Nephron progenitor cell (in vitro differentiated cells): ENCODE measurements around the gene TIMP4.

Experiments
- DNase-seq: peaks from one replicate; pipeline ENCODE4 v3.0.0; 2021
- H3K27ac Mint-ChIP-seq: 2 replicates; pipeline ENCODE4 v1.8.0; 2021; ENCODE audit warnings: mild to moderate bottlenecking, moderate library complexity, mixed read lengths
- H3K27me3 Mint-ChIP-seq: 2 replicates; pipeline ENCODE4 v1.8.0; 2021; ENCODE audit warnings: mild to moderate bottlenecking, low read depth, mixed read lengths; ENCODE audit not compliant: poor library complexity
- H3K36me3 Mint-ChIP-seq: 2 replicates; pipeline ENCODE4 v1.8.0; 2021; ENCODE audit warnings: low read depth, mixed read lengths
- H3K4me1 Mint-ChIP-seq: 2 replicates; pipeline ENCODE4 v1.8.0; 2021; ENCODE audit warnings: mixed read lengths
- H3K4me3 Mint-ChIP-seq: 2 replicates; pipeline ENCODE4 v1.8.0; 2021; ENCODE audit warnings: mild to moderate bottlenecking, moderate library complexity, mixed read lengths
- H3K9me3 Mint-ChIP-seq: 2 replicates; pipeline ENCODE4 v1.8.0; 2021; ENCODE audit warnings: mild to moderate bottlenecking, moderate library complexity, mixed read lengths
- CTCF ChIP-seq: fragments of 200-600 bp; sonication (generic); IDR thresholded peaks from 2 replicates; pipeline ENCODE4 v1.5.0; 2021; ENCODE audit warnings: antibody characterized with exemption

The TIMP4 gene

GRCh38 chr3:12147049-12147780 is 11.5 kb downstream of the TIMP4 start:
- no peak for DNase-seq
- Mint-ChIP-seq H3K9me3 (no peaks in the 10 kb centered on the region), H3K4me1 (peaks cover 17% of the 10 kb centered on the region), H3K27me3 (peaks cover 6% of the 10 kb centered on the region), H3K27ac (no peak overlapping the region), H3K36me3 (no peaks in the 10 kb centered on the region), H3K4me3 (no peak overlapping the region)
- no peak for TF ChIP-seq CTCF

GRCh38 chr3:12143949-12144504 is 14.7 kb downstream of the TIMP4 start:
- H3K27me3 Mint-ChIP-seq: peaks cover 6% of the 10 kb centered on the region
- no peaks in the 10 kb centered on the region for H3K36me3 Mint-ChIP-seq
- no peak for TF ChIP-seq CTCF
- H3K27ac Mint-ChIP-seq: no peak overlapping the region
- H3K4me1 Mint-ChIP-seq: peaks cover 13% of the 10 kb centered on the region
- no peak for DNase-seq
- H3K9me3 Mint-ChIP-seq: no peaks in the 10 kb centered on the region
- H3K4me3 Mint-ChIP-seq: no peak overlapping the region

- Mint-ChIP-seq H3K27ac (no peak overlapping the region), H3K9me3 (no peaks in the 10 kb centered on the region), H3K27me3 (peaks cover 3% of the 10 kb centered on the region), H3K4me1 (peaks cover 10% of the 10 kb centered on the region), H3K36me3 (no peaks in the 10 kb centered on the region), H3K4me3 (no peak overlapping the region)
- no peak for TF ChIP-seq CTCF
- DNase-seq: no peak
Observed at GRCh38 chr3:12142476-12142875, 16.2 kb downstream of the TIMP4 start.

- H3K9me3 Mint-ChIP-seq: no peaks in the 10 kb centered on the region
- no peaks in the 10 kb centered on the region for H3K4me1 Mint-ChIP-seq
- H3K27ac Mint-ChIP-seq: no peak overlapping the region
- peaks cover 3% of the 10 kb centered on the region for H3K27me3 Mint-ChIP-seq
- H3K4me3 Mint-ChIP-seq: no peak overlapping the region
- no peak for TF ChIP-seq CTCF
- no peak for DNase-seq
- H3K36me3 Mint-ChIP-seq: no peaks in the 10 kb centered on the region
Observed at GRCh38 chr3:12141350-12141749, 17.4 kb downstream of the TIMP4 start.

GRCh38 chr3:12139111-12139511 is 19.6 kb downstream of the TIMP4 start:
- DNase-seq: peak; percentile 40
- Mint-ChIP-seq H3K9me3 (no peaks in the 10 kb centered on the region), H3K27ac (no peak overlapping the region), H3K36me3 (no peaks in the 10 kb centered on the region), H3K27me3 (peaks cover under 1% of the 10 kb centered on the region), H3K4me3 (no peak overlapping the region), H3K4me1 (peaks cover 7% of the 10 kb centered on the region)
- TF ChIP-seq CTCF: peak; percentile 60

GRCh38 chr3:12138044-12138443 is 20.7 kb downstream of the TIMP4 start:
- peak; percentile 20 for DNase-seq

More at GRCh38 chr3:12138044-12138443, 20.7 kb downstream of the TIMP4 start:
- H3K27ac Mint-ChIP-seq: no peak overlapping the region
- no peaks in the 10 kb centered on the region for H3K36me3 Mint-ChIP-seq
- H3K4me3 Mint-ChIP-seq: no peak overlapping the region
- TF ChIP-seq CTCF: no peak
- no peaks in the 10 kb centered on the region for H3K9me3 Mint-ChIP-seq
- peaks cover 7% of the 10 kb centered on the region for H3K4me1 Mint-ChIP-seq
- peaks cover under 1% of the 10 kb centered on the region for H3K27me3 Mint-ChIP-seq
